ENCODE data around the gene ACOX1.

Gene ACOX1

DNA sequence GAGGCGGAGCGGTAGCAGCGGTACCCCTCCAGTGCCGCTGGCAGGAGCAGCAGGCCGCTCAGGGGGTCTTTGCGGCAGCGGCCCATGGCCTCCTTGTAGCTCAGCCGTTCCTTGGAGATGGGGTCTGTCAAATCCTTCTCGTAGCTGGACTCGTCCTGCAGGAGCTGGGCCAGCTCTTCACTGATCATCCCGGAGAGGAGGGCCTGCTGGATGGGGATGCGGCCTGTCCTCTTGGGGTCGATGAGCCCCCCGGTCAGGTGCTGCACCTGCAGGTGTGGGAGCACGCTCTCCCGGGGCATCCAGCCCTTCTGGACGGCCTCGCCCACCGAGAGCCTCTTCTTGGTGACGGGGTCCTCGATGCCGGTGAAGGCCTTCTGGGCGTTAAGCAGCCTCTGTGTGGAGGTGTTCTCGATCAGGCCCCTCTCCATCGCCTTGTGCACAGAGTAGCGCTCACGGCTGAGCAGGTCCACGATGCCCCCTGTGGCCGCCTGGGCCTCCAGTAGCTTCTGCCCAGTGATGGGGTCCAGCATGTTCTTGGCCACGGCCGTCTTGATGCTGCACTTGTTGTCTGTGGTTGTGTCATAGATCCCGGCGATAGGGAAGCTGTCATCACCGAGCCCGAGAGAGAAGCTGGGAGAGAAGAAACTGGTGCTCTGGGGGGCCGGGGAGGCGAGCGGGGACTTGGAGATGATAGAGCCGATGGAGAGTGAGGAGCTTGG, 28.3 kb upstream of the ACOX1 start:
- H3K27me3 ChIP-seq (ENCODE audit: control insufficient read depth, insufficient read depth, low read length), result no peaks in the 10 kb centered on the region
- H3K4me3 ChIP-seq (ENCODE audit: low read depth, low read length), result no peak overlapping the region
- peaks cover 7% of the 10 kb centered on the region for H3K36me3 ChIP-seq (ENCODE audit: control insufficient read depth, insufficient read depth, low read length)
- no peaks in the 10 kb centered on the region for H3K4me1 ChIP-seq (ENCODE audit: control insufficient read depth, insufficient read depth, low read length)
- no peak overlapping the region for H3K9ac ChIP-seq (ENCODE audit: low read depth, low read length)
- no peaks in the 10 kb centered on the region for H3K9me3 ChIP-seq (ENCODE audit: control insufficient read depth, insufficient read depth, low read length)

DNA sequence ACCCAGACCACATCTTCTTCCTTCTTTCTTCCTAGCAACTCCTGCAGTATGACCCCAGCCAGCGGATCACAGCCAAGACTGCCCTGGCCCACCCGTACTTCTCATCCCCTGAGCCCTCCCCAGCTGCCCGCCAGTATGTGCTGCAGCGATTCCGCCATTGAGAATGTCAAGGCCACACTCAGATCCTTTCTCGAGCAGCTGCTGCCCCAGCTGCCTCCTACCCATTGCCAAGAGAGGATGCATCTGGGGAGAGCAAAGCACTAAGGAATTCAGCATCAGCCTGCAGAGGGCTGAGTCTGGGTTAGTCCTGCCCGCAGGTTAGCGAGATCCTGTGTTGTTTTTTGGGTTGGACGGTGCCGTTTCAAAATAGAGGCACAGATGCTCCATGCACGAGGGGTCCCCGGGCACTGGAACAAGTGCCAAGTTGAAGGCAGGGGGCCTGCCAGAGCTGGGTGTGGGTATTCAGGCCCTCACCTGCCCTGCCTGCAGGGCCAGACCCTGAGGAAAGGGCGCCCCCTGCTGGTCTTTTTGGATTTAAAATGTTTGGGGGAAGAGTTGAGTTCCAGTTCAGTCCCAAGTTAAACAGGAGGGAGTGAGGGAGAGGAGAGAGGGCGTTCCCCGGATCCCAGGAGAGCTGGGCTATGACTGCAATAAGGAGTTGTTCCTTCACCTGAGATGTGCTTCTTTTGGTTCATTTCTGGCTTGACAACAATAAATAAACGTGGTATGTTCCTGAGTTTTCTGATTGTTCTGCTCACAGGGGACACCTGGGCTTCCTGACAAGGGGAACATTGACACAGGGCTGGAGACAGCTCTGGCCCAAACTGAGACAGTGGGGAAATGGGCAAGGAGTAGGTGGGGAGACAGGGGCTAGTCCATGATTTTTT, 26.5 kb upstream of the ACOX1 start:
- H3K4me3 ChIP-seq (ENCODE audit: low read depth, low read length), result no peak overlapping the region
- no peaks in the 10 kb centered on the region for H3K9me3 ChIP-seq (ENCODE audit: control insufficient read depth, insufficient read depth, low read length)
- H3K36me3 ChIP-seq (ENCODE audit: control insufficient read depth, insufficient read depth, low read length), result peaks cover 14% of the 10 kb centered on the region
- no peaks in the 10 kb centered on the region for H3K4me1 ChIP-seq (ENCODE audit: control insufficient read depth, insufficient read depth, low read length)
- no peak overlapping the region for H3K9ac ChIP-seq (ENCODE audit: low read depth, low read length)
- H3K27me3 ChIP-seq (ENCODE audit: control insufficient read depth, insufficient read depth, low read length), result no peaks in the 10 kb centered on the region

DNA sequence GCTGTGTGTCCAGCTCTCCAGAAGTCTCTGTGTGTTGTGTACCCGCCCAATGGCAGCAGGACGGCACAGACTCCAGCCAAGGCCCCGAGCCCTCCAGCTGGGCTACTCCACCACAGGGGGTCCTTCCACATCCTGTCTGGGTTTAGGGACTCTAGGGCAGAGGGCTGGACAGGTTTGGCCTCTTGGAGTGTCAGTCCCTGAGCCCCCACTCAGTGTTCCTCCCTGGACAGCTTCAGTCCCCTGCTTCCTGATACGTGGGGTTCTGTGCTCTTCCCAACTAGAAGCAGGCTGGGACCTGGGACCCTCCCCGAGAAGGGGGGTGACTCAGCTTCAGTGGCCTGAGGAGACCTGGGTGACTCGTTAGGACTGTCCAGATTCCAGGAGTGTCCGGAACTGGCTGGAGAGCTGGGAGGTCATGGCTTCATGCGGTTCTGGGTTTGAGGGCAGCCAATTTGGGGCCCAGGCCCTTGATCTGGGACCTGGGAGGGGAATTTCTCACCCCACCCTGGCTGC, 25.8 kb upstream of the ACOX1 start:
- H3K4me3 ChIP-seq (ENCODE audit: low read depth, low read length), result no peak overlapping the region
- no peaks in the 10 kb centered on the region for H3K27me3 ChIP-seq (ENCODE audit: control insufficient read depth, insufficient read depth, low read length)
- peaks cover 14% of the 10 kb centered on the region for H3K36me3 ChIP-seq (ENCODE audit: control insufficient read depth, insufficient read depth, low read length)
- no peak overlapping the region for H3K9ac ChIP-seq (ENCODE audit: low read depth, low read length)
- H3K4me1 ChIP-seq (ENCODE audit: control insufficient read depth, insufficient read depth, low read length), result no peaks in the 10 kb centered on the region
- H3K9me3 ChIP-seq (ENCODE audit: control insufficient read depth, insufficient read depth, low read length), result no peaks in the 10 kb centered on the region

DNA sequence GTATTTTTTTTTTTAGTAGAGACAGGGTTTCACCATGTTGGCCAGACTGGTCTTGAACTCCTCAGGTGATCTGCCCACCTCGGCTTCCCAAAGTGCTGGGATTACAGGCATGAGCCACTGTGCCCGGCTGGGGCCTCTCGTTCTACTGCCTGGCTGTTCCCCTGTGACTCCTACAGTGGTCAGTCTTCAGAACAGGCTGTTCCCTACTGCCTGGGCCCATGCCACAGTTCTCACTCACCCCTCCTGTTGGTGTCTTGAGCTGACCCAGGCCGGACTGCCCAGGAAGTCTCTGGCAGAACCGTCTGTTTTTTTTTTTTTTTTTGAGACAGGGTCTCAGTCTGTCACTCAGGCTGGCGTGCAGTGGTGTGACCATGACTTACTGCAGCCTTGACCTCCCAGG, 24.9 kb upstream of the ACOX1 start:
- no peaks in the 10 kb centered on the region for H3K27me3 ChIP-seq (ENCODE audit: control insufficient read depth, insufficient read depth, low read length)
- peaks cover 14% of the 10 kb centered on the region for H3K36me3 ChIP-seq (ENCODE audit: control insufficient read depth, insufficient read depth, low read length)
- H3K9ac ChIP-seq (ENCODE audit: low read depth, low read length), result no peak overlapping the region
- H3K4me1 ChIP-seq (ENCODE audit: control insufficient read depth, insufficient read depth, low read length), result no peaks in the 10 kb centered on the region
- no peak overlapping the region for H3K4me3 ChIP-seq (ENCODE audit: low read depth, low read length)
- no peaks in the 10 kb centered on the region for H3K9me3 ChIP-seq (ENCODE audit: control insufficient read depth, insufficient read depth, low read length)

DNA sequence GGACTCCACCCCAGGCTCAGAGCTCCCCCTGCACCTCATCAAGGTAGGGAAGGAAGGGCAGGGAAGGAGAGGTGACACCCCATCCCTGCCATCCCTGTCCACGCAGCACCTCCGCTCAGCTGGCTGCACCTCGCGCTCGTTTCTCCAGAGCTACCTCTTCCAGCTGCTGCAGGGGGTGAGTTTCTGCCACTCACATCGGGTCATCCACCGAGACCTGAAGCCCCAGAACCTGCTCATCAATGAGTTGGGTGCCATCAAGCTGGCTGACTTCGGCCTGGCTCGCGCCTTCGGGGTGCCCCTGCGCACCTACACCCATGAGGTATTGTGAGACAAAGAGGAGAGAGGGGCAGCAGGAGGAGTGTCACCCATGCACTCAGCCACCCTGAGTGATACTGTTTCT, 23.1 kb upstream of the ACOX1 start:
- Histone ChIP-seq H3K9ac (ENCODE audit: low read depth, low read length) (no peak overlapping the region), H3K36me3 (ENCODE audit: control insufficient read depth, insufficient read depth, low read length) (peaks cover 14% of the 10 kb centered on the region), H3K9me3 (ENCODE audit: control insufficient read depth, insufficient read depth, low read length) (no peaks in the 10 kb centered on the region), H3K4me1 (ENCODE audit: control insufficient read depth, insufficient read depth, low read length) (no peaks in the 10 kb centered on the region), H3K27me3 (ENCODE audit: control insufficient read depth, insufficient read depth, low read length) (no peaks in the 10 kb centered on the region), H3K4me3 (ENCODE audit: low read depth, low read length) (no peak overlapping the region)

DNA sequence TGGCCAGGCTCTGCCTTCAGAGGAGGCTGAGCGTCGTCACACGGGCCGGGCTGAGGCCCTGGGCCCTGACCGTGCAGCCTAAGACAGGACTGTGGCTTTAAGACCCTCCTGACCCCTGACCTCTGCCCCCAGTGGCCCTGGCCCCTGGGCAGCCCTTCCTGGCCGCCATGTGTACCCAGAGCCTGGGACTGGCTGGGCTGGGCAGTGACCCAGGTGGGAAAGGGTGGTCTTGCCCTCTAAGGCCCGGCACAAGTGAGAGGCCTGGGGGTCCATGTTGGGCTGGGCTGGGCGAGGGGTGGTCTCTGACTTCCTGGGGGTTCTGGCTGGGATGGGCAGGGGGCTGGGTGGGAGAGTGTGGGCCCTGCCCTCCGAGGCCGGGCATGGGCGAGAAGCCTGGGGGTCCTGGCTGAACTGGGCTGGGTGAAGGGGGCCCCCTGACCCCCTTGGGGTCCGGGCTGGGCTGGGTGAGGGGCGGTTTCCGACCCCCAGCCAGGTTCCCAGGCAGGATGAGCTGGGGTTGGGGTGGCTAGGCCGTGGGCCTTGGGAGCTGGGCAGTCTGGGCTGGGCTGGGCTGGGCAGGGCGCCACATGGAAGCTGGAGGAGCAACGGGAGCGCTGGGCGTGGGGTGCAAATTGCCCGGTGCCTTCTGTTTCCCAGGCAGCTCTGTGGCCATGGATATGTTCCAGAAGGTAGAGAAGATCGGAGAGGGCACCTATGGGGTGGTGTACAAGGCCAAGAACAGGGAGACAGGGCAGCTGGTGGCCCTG, 22.0 kb upstream of the ACOX1 start, which contains the start of gene CDK3:
TSS of gene CDK3 (plus strand) at position 101 of the 767 bp plus-strand sequence. CDS start at position 672, 571 bp downstream.
- H3K27me3 ChIP-seq (ENCODE audit: control insufficient read depth, insufficient read depth, low read length), result no peaks in the 10 kb centered on the region
- peaks cover 14% of the 10 kb centered on the region for H3K36me3 ChIP-seq (ENCODE audit: control insufficient read depth, insufficient read depth, low read length)
- no peak within 1 kb of the TSS for H3K9ac ChIP-seq (ENCODE audit: low read depth, low read length)
- no peak within 1 kb of the TSS for H3K4me3 ChIP-seq (ENCODE audit: low read depth, low read length)
- H3K4me1 ChIP-seq (ENCODE audit: control insufficient read depth, insufficient read depth, low read length), result no peaks in the 10 kb centered on the region
- H3K9me3 ChIP-seq (ENCODE audit: control insufficient read depth, insufficient read depth, low read length), result no peaks in the 10 kb centered on the region

DNA sequence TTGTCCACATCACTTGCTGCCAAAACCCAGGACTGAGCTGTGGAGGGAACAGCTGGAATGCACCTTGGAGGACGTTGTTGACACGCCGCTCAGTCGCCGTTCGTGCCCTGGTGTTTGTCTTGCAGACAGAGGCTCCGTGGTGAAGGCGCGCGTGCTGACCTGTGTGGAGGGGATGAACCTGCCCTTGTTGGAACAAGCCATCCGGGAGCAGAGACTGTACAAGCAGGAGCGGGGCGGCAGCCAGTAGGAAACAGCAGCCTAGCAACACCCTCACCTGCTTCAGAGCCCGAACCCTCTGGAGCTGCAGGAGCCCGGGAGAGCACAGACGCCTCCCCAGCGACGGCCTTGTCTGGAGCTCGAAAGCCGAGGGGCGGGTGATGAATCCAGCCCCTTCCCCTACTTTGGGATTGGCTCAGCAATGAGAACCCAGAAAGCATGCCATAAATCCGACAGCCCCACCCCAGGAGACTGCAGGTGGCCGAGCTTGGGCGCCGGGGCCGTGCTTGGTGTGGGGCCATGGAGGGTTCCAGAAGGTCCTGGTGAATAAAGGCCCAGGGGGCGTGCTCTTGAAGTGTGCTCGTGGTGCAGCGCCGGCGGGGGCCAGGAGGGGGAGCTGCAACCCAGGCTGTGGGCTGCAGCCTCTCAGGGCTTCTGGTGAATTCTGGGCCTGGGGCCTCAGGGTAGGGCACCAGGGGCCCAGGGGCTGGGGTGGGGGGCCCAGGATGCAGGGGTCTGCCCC, 21.2 kb upstream of the ACOX1 start:
- Histone ChIP-seq H3K9ac (ENCODE audit: low read depth, low read length) (no peak overlapping the region), H3K36me3 (ENCODE audit: control insufficient read depth, insufficient read depth, low read length) (peaks cover 14% of the 10 kb centered on the region), H3K4me3 (ENCODE audit: low read depth, low read length) (no peak overlapping the region)

DNA sequence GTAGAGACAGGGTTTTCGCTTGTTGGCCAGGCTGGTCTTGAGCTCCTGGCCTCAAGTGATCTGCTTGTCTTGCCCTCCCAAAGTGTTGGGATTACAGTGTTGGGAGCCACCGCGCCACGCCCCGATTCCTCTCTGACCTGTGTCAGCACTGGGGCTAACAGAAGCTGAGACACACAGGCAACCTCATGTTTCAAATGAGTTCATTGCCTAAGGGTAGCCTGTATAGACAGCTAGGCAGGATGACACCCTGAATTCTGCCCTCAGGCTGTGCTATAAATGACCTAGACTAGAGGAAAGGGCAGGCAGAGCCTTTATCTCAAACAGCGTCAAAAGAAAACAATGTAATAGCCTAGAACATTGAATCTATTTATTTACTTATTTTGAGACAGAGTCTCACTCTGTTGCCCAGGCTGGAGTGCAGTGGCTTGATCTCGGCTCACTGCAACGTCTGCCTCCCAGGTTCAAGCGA, 19.4 kb upstream of the ACOX1 start:
- no peaks in the 10 kb centered on the region for H3K27me3 ChIP-seq (ENCODE audit: control insufficient read depth, insufficient read depth, low read length)
- H3K36me3 ChIP-seq (ENCODE audit: control insufficient read depth, insufficient read depth, low read length), result peaks cover 11% of the 10 kb centered on the region
- H3K4me3 ChIP-seq (ENCODE audit: low read depth, low read length), result no peak overlapping the region
- no peaks in the 10 kb centered on the region for H3K9me3 ChIP-seq (ENCODE audit: control insufficient read depth, insufficient read depth, low read length)
- H3K9ac ChIP-seq (ENCODE audit: low read depth, low read length), result no peak overlapping the region
- H3K4me1 ChIP-seq (ENCODE audit: control insufficient read depth, insufficient read depth, low read length), result no peaks in the 10 kb centered on the region

More for the DNA sequence above, 21.2 kb upstream of the ACOX1 start:
- Histone ChIP-seq H3K9me3 (ENCODE audit: control insufficient read depth, insufficient read depth, low read length) (no peaks in the 10 kb centered on the region), H3K27me3 (ENCODE audit: control insufficient read depth, insufficient read depth, low read length) (no peaks in the 10 kb centered on the region), H3K4me1 (ENCODE audit: control insufficient read depth, insufficient read depth, low read length) (no peaks in the 10 kb centered on the region)

DNA sequence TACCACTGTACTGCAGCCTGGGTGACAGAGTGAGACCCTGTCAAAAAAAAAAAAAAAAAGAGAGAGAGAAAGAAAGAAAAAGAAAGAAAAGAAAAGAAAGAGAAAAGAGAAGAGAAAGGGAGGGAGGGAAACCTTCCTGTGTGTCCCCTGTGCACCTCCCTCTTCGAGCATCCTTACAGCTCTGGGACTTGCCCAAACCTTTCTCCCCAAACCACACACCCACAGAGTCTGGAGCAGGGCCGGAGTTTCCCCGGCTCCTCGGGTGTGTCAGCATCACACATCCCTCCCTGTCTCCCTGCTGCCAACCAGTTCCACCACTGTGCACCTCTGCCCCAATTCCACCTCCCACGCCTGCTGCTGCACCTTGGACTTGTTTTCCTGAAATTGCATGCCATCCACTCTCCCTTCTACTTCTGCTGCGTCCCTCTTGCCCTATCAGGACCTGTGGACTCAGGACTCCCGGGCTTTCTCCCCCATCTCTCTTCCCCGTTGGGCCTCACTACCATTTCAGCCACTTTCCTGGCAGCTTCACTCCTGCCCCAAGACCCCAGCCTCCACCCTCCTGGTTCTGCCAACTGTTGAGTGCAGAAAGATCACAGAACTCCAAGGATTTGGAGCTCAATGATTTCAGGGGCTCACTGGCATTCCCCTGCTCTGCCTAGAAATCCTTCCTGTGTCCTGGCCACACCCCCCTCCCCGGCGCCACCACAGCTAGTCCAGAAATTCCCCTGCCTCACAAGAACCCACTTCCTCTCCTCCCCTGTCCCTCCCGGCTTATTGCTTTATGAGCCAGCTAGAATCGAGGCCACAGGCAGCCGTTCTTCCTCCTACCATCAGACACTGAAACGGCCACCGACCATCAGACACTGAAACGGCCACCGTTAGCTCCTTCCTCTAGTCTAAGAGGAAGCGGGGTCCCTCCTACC, 18.0 kb upstream of the ACOX1 start:
- Histone ChIP-seq H3K9me3 (ENCODE audit: control insufficient read depth, insufficient read depth, low read length) (no peaks in the 10 kb centered on the region), H3K9ac (ENCODE audit: low read depth, low read length) (peak overlapping the region; percentile 24), H3K27me3 (ENCODE audit: control insufficient read depth, insufficient read depth, low read length) (no peaks in the 10 kb centered on the region), H3K36me3 (ENCODE audit: control insufficient read depth, insufficient read depth, low read length) (peaks cover 6% of the 10 kb centered on the region), H3K4me3 (ENCODE audit: low read depth, low read length) (no peak overlapping the region), H3K4me1 (ENCODE audit: control insufficient read depth, insufficient read depth, low read length) (no peaks in the 10 kb centered on the region)

DNA sequence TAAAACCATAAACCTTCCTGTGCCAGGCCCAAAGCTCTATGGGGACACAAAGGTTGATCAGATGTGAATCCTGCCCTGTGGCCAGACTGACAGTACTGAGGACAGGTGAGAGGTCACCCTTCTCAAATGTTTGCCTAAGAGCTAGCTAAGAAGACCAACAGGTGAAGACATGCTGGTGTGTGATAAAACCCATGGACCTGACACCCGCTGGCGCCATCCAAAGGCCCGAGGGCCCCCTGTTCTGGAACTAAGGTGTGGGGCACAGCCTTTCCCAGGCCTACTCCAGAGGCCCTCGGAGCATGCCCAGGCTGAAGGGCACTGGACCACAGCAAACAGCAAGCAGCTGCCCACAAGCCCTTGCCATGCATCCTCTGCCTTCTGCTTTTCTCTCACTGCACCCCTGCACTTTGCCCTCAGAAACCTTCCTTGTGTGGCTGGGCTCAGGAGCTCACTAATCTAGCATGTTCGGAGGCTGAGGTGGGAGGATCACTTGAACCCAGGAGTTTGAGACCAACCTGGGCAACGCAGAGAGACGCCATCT, 16.5 kb upstream of the ACOX1 start:
- H3K9me3 ChIP-seq (ENCODE audit: control insufficient read depth, insufficient read depth, low read length), result no peaks in the 10 kb centered on the region
- peaks cover 2% of the 10 kb centered on the region for H3K36me3 ChIP-seq (ENCODE audit: control insufficient read depth, insufficient read depth, low read length)
- H3K4me1 ChIP-seq (ENCODE audit: control insufficient read depth, insufficient read depth, low read length), result no peaks in the 10 kb centered on the region
- H3K27me3 ChIP-seq (ENCODE audit: control insufficient read depth, insufficient read depth, low read length), result no peaks in the 10 kb centered on the region
- no peak overlapping the region for H3K9ac ChIP-seq (ENCODE audit: low read depth, low read length)
- no peak overlapping the region for H3K4me3 ChIP-seq (ENCODE audit: low read depth, low read length)

Measured in iPS-15b (cell line).